A549 (cell line): ENCODE data around the gene ERCC8. TPM values are rescaled to one million over a fixed set of nuclear protein-coding genes. Genes with fewer than 3 reads are reported as not detected.
A peak's percentile ranks its signal among the peaks of the same experiment; 100 is the strongest.
"Not testable (repeated sequence)": the region's sequence is repeated elsewhere in the genome, so short reads cannot be mapped to it uniquely, and the experiment has no call there.

Experiments
- ATAC-seq, 2 experiments: fragments of 200-7000 bp in 1 of 2; fragments of >200 bp in 1 of 2; cut with Nextera tagmentation in 1 of 2; cut with Tn5 transposase in 1 of 2; 3 replicates each; pipeline versions ENCODE4 v1.8.0 to v1.9.1; 2018 to 2020; ENCODE audit warnings: mild to moderate bottlenecking in 1 of 2, moderate library complexity in 1 of 2
- CTCF ChIA-PET: fragments of 300-600 bp; sonication (Branson Sonifier 250); formaldehyde crosslinking; extraction: SDS; loops from one replicate; lab custom pipeline; 2021; ENCODE audit warnings: antibody characterized with exemption, inconsistent platforms; lab: Yijun Ruan, JAX
- POLR2A ChIA-PET: fragments of 350-600 bp; formaldehyde crosslinking; extraction: SDS; loops from one replicate; lab custom pipeline; 2021; ENCODE audit warnings: antibody characterized with exemption, inconsistent platforms; lab: Yijun Ruan, JAX
- DNase-seq, 2 experiments: peaks; one replicate each; pipeline versions ENCODE4 v3.0.0 to v3.0.0-alpha.2; 2011 to 2016; ENCODE audit warnings: low read depth in 1 of 2, low spot score in 1 of 2
- FAIRE-seq: peaks from 2 replicates; lab custom pipeline; 2011; peaks lifted over from hg19 to GRCh38; lab: Jason Lieb, UNC
- H3K27ac ChIP-seq, 2 experiments: fragments of >200 bp; sonication (Bioruptor Twin); formaldehyde crosslinking; 3 replicates each; pipeline ENCODE4 v1.5.1; 2016 to 2017
- H3K4me1 ChIP-seq: fragments of >200 bp; sonication (Bioruptor Twin); formaldehyde crosslinking; 3 replicates; pipeline ENCODE4 v1.6.1; 2016
- H3K4me2 ChIP-seq: fragments of >200 bp; sonication (Bioruptor Twin); formaldehyde crosslinking; 3 replicates; pipeline ENCODE4 v1.6.1; 2016
- H3K4me3 ChIP-seq: fragments of >200 bp; sonication (Bioruptor Twin); formaldehyde crosslinking; 3 replicates; pipeline ENCODE4 v1.5.1; 2016
- H3K9me3 ChIP-seq: fragments of >200 bp; sonication (Bioruptor Twin); formaldehyde crosslinking; 3 replicates; pipeline ENCODE4 v1.6.1; 2016
- EHMT2 ChIP-seq: fragments of 200-600 bp; sonication (generic); IDR thresholded peaks from 2 replicates; pipeline ENCODE4 v1.6.1; 2016; ENCODE audit warnings: antibody characterized with exemption, low read depth, mild to moderate bottlenecking, moderate library complexity
- ESRRA ChIP-seq: fragments of 150-350 bp; IDR thresholded peaks from 2 replicates; pipeline ENCODE4 v1.6.1; 2014; ENCODE audit warnings: mild to moderate bottlenecking, low read length, borderline replicate concordance
- HEYL ChIP-seq: fragments of 250-450 bp; sonication (Bioruptor Pico); IDR thresholded peaks from 2 replicates; pipeline ENCODE4 v1.8.0; 2021; ENCODE audit warnings: mild to moderate bottlenecking, moderate library complexity
- HOXA7 ChIP-seq: fragments of 250-450 bp; sonication (Bioruptor Pico); IDR thresholded peaks from 2 replicates; pipeline ENCODE4 v1.5.0; 2020; ENCODE audit warnings: mild to moderate bottlenecking, moderate library complexity
- KDM1A ChIP-seq: fragments of 200-600 bp; sonication (generic); IDR thresholded peaks from 2 replicates; pipeline ENCODE4 v1.6.1; 2016; ENCODE audit warnings: low read depth, mild to moderate bottlenecking
- NR3C1 ChIP-seq: fragments of >200 bp; sonication (Bioruptor Twin); formaldehyde crosslinking; IDR thresholded peaks from 3 replicates; pipeline ENCODE4 v1.6.1; 2017
- PBX3 ChIP-seq: IDR thresholded peaks from 2 replicates; pipeline ENCODE4 v1.6.1; 2012
- RNF2 ChIP-seq: fragments of 200-600 bp; sonication (generic); IDR thresholded peaks from 2 replicates; pipeline ENCODE4 v1.6.1; 2016; ENCODE audit warnings: low read depth, mild to moderate bottlenecking, antibody characterized with exemption, moderate library complexity, borderline replicate concordance
- SMC3 ChIP-seq: fragments of >200 bp; sonication (Bioruptor Twin); formaldehyde crosslinking; IDR thresholded peaks from 3 replicates; pipeline ENCODE4 v1.6.1; 2018; ENCODE audit warnings: inconsistent platforms
- SREBF2 ChIP-seq: fragments of 450-650 bp; IDR thresholded peaks from 2 replicates; pipeline ENCODE4 v1.6.1; 2014; ENCODE audit warnings: mild to moderate bottlenecking, moderate library complexity
- TFCP2L1 ChIP-seq: fragments of 250-450 bp; sonication (Bioruptor Pico); IDR thresholded peaks from 2 replicates; pipeline ENCODE4 v1.5.0; 2021; ENCODE audit warnings: mild to moderate bottlenecking
- TP53 ChIP-seq: fragments of 250-450 bp; sonication (Bioruptor Pico); IDR thresholded peaks from 2 replicates; pipeline ENCODE4 v1.5.0; 2021; ENCODE audit warnings: mild to moderate bottlenecking, moderate library complexity
- WGBS: methylation state at CpG from one replicate; pipeline ENCODE4 v1.1.6; 2017; ENCODE audit errors: missing lambda C conversion rate; 5-methylcytosine and 5-hydroxymethylcytosine counted together
- polyA plus RNA-seq, 4 experiments: library from polyadenylated mRNA; depleted of rRNA in 3 of 4; stranded (reverse); fragments of >200 nt; fragmentation: RNase III in 1 of 4; extraction: RNeasy Plus Mini Kit Qiagen cat#74134 plus additional on column Dnase treatment in 1 of 4; gene quantifications; 2 replicates in 3 of 4; 3 replicates in 1 of 4; pipeline ENCODE4 v1.2.3, GENCODE V29; 2011 to 2017
- TF ChIP-seq, protein P1 (sequence below): fragments of 250-450 bp; sonication (Bioruptor Pico); IDR thresholded peaks from 2 replicates; pipeline ENCODE4 v1.5.0; 2021; ENCODE audit warnings: mild to moderate bottlenecking, moderate library complexity, borderline replicate concordance
- TF ChIP-seq, protein P2 (sequence below): fragments of 250-450 bp; sonication (Bioruptor Pico); IDR thresholded peaks from 2 replicates; pipeline ENCODE4 v1.5.0; 2020; ENCODE audit warnings: low read depth, mild to moderate bottlenecking, moderate library complexity
- TF ChIP-seq, protein P3 (sequence below): fragments of >200 bp; sonication (Bioruptor Twin); formaldehyde crosslinking; IDR thresholded peaks from 2 replicates; pipeline ENCODE4 v1.6.1; 2016
- TF ChIP-seq, protein P4 (sequence below): fragments of 200-600 bp; sonication (generic); IDR thresholded peaks from 2 replicates; pipeline ENCODE4 v1.6.1; 2016; ENCODE audit warnings: antibody characterized with exemption, mild to moderate bottlenecking, moderate library complexity

The ERCC8 gene
- polyA plus RNA-seq, 2 of the 4 experiments (the other 2 are of a cell fraction), result 22.9 to 31.5 TPM

- TF ChIP-seq, protein P1, sequence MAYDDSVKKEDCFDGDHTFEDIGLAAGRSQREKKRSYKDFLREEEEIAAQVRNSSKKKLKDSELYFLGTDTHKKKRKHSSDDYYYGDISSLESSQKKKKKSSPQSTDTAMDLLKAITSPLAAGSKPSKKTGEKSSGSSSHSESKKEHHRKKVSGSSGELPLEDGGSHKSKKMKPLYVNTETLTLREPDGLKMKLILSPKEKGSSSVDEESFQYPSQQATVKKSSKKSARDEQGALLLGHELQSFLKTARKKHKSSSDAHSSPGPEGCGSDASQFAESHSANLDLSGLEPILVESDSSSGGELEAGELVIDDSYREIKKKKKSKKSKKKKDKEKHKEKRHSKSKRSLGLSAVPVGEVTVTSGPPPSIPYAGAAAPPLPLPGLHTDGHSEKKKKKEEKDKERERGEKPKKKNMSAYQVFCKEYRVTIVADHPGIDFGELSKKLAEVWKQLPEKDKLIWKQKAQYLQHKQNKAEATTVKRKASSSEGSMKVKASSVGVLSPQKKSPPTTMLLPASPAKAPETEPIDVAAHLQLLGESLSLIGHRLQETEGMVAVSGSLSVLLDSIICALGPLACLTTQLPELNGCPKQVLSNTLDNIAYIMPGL (CRISPR knock-in tag), result no peak
- TF ChIP-seq HEYL (CRISPR knock-in tag), result no peak
Observed at GRCh38 chr5:60992871-60993270, 48.0 kb upstream of the ERCC8 start (continued).

DNA sequence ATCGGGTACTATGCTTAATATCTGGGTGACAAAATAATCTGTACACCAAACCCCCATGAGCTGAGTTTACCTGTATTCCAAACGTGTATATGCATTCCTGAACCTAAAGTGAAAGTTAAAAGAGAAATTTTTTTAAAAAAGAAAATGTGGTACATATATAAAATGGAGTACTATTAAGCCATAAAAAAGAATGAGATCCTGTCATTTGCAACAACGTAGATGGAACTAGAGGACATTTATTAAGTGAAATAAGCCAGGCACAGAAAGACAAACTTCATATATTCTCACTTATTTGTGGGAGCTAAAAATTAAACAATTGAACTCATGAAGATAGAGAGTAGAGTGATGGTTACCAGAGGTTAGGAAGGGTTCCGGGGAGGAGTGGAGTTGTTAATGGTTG, 44.9 kb upstream of the ERCC8 start:
- CTCF ChIA-PET, result no interaction called here
- WGBS, result 45% methylated on average over 4 of the region's 4 CpGs
- DNase-seq, result no peak
- TF ChIP-seq ESRRA (no peak), NR3C1 (no peak), TFCP2L1 (CRISPR knock-in tag) (no peak), KDM1A (0 out of 2 replicates have a peak, but pooled peaks have one; percentile 57)
- TF ChIP-seq, protein P1 (CRISPR knock-in tag), result no peak
- TF ChIP-seq, protein P2, sequence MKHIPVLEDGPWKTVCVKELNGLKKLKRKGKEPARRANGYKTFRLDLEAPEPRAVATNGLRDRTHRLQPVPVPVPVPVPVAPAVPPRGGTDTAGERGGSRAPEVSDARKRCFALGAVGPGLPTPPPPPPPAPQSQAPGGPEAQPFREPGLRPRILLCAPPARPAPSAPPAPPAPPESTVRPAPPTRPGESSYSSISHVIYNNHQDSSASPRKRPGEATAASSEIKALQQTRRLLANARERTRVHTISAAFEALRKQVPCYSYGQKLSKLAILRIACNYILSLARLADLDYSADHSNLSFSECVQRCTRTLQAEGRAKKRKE (CRISPR knock-in tag), result no peak
- H3K27ac ChIP-seq, result no peak overlapping the region
- no peaks in the 10 kb centered on the region for H3K4me1 ChIP-seq
- H3K4me3 ChIP-seq, result no peak overlapping the region
- FAIRE-seq, result no peak
- POLR2A ChIA-PET, result no interaction called here
- no peak overlapping the region for H3K4me2 ChIP-seq
- ATAC-seq, result no peak
- H3K9me3 ChIP-seq, result peaks cover 14% of the 10 kb centered on the region; the same call in 2 of the 3 replicates

DNA sequence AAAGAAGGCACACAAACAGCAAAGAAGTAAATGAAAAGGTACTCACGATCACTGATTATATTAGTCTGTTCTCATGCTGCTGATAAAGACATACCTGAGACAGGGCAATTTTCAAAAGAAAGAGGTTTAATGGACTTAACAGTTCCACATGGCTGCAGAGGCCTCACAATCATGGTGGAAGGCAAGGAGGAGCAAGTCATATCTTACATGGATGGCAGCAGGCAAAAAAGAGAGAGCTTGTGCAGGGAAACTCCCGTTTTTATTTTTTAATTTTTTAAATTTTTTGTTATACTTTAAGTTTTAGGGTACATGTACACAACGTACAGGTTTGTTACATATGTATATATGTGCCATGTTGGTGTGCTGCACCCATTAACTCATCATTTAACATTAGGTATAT, 37.3 kb upstream of the ERCC8 start:
- H3K4me2 ChIP-seq, POLR2A ChIA-PET, CTCF ChIA-PET, H3K4me3 ChIP-seq, FAIRE-seq, DNase-seq, H3K27ac ChIP-seq, H3K4me1 ChIP-seq, ATAC-seq: not testable (repeated sequence)
- 63% methylated on average over 3 of the region's 3 CpGs for WGBS
- peaks cover 12% of the 10 kb centered on the region; the same call in 1 of the 3 replicates for H3K9me3 ChIP-seq

DNA sequence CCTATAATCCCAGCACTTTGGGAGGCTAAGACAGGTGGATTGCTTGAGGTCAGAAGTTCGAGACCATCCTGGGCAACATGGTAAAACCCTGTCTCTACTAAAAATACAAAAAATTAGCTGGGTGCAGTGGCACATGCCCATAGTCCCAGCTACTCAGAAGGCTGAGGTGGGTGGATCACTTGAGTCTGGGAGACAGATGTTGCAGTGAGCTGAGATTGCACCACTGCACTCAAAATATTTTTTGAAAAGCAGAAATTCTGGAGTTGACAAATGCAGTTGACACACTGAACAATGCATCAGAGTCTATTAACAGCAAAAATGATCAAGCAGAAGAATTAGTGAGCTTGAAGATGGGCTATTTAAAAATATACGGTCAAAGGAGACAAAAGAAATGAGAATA, 35.6 kb upstream of the ERCC8 start:
- H3K4me3 ChIP-seq, result no peak overlapping the region
- ChIA-PET CTCF (no interaction called here), POLR2A (no interaction called here)
- H3K4me2 ChIP-seq, result no peak overlapping the region
- ATAC-seq (no peak), FAIRE-seq (no peak), DNase-seq (no peak)
- TF ChIP-seq HEYL (CRISPR knock-in tag), result no peak
- TF ChIP-seq, protein P3, sequence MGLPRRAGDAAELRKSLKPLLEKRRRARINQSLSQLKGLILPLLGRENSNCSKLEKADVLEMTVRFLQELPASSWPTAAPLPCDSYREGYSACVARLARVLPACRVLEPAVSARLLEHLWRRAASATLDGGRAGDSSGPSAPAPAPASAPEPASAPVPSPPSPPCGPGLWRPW, result no peak
- TF ChIP-seq SREBF2, result no peak
- no peak for TF ChIP-seq TP53 (CRISPR knock-in tag)
- no peak for TF ChIP-seq RNF2
- no peak for TF ChIP-seq SMC3
- no peak for TF ChIP-seq HOXA7
- TF ChIP-seq, protein P4, sequence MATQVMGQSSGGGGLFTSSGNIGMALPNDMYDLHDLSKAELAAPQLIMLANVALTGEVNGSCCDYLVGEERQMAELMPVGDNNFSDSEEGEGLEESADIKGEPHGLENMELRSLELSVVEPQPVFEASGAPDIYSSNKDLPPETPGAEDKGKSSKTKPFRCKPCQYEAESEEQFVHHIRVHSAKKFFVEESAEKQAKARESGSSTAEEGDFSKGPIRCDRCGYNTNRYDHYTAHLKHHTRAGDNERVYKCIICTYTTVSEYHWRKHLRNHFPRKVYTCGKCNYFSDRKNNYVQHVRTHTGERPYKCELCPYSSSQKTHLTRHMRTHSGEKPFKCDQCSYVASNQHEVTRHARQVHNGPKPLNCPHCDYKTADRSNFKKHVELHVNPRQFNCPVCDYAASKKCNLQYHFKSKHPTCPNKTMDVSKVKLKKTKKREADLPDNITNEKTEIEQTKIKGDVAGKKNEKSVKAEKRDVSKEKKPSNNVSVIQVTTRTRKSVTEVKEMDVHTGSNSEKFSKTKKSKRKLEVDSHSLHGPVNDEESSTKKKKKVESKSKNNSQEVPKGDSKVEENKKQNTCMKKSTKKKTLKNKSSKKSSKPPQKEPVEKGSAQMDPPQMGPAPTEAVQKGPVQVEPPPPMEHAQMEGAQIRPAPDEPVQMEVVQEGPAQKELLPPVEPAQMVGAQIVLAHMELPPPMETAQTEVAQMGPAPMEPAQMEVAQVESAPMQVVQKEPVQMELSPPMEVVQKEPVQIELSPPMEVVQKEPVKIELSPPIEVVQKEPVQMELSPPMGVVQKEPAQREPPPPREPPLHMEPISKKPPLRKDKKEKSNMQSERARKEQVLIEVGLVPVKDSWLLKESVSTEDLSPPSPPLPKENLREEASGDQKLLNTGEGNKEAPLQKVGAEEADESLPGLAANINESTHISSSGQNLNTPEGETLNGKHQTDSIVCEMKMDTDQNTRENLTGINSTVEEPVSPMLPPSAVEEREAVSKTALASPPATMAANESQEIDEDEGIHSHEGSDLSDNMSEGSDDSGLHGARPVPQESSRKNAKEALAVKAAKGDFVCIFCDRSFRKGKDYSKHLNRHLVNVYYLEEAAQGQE, result no peak
- no peak for TF ChIP-seq PBX3
- TF ChIP-seq EHMT2, result no peak
- WGBS, result 91% methylated on average over 2 of the region's 2 CpGs
- 0 out of 3 replicates have a peak, but pooled peaks cover 8% of the 10 kb centered on the region for H3K9me3 ChIP-seq
- no peaks in the 10 kb centered on the region for H3K4me1 ChIP-seq
- no peak overlapping the region for H3K27ac ChIP-seq
